ENCODE measurements around the gene DBN1. TPM values are rescaled to one million over a fixed set of nuclear protein-coding genes. Genes with fewer than 3 reads are reported as not detected.

The DBN1 gene
- polyA plus RNA-seq, 2 of the 4 experiments (the other 2 are of a cell fraction), result 47.7 to 107 TPM

GRCh38 chr5:177457852-177458681 lies 15.4 kb downstream of the DBN1 start:
- Histone ChIP-seq H3K4me3 (no peak overlapping the region), H3K27ac (no peak overlapping the region), H3K9me3 (no peaks in the 10 kb centered on the region), H3K4me2 (no peak overlapping the region), H3K4me1 (peaks cover 10% of the 10 kb centered on the region)
- DNase-seq (ENCODE audit: low read depth in 1 of 2, low spot score in 1 of 2), result no peak
- CTCF ChIA-PET, result interaction anchor here (1.2 to 25.5 kb wide), 11 partner anchors 10 to 344 kb away, joined by 3 to 871 read pairs (median 13); partner anchors contain the start of genes DBN1, F12, GRK6 and PDLIM7
- TF ChIP-seq MYC (IDR thresholded peaks at IDR 0.05; ENCODE audit: borderline replicate concordance, low read length) (no peak), CTCF (IDR thresholded peaks at IDR 0.05) (no peak), RFX5 (IDR thresholded peaks at IDR 0.05) (no peak)
- no peak for ATAC-seq
- WGBS (ENCODE audit: missing lambda C conversion rate), result 79% methylated on average over 7 of the region's 20 CpGs
- no peak for FAIRE-seq
- POLR2A ChIA-PET, result interaction anchor here (0.6 to 1.0 kb wide), 2 partner anchors 32 to 39 kb away, joined by 3 read pairs; partner anchors contain the start of genes GRK6 and PDLIM7

- CTCF ChIA-PET, result interaction anchor here (0.6 to 25.5 kb wide), 15 partner anchors 9 to 198 kb away, joined by 3 to 871 read pairs (median 7); partner anchors contain the start of genes DBN1, F12, GRK6 and PDLIM7
- no peak overlapping the region for H3K27ac ChIP-seq
Observed at GRCh38 chr5:177456976-177457851, 16.2 kb downstream of the DBN1 start.

GRCh38 chr5:177456591-177456964 lies 16.9 kb downstream of the DBN1 start:
- no peaks in the 10 kb centered on the region for H3K9me3 ChIP-seq
- H3K27ac ChIP-seq, result peak overlapping the region in 1 of 2 experiments; percentile 22; a peak in 1 of 6 replicates
- ChIA-PET POLR2A (interaction anchor here (1.1 kb wide), 1 partner anchor 41 kb away, joined by 4 read pairs; the partner anchor contains the start of gene PDLIM7), CTCF (interaction anchor here (0.6 to 25.5 kb wide), 14 partner anchors 9 to 197 kb away, joined by 3 to 871 read pairs (median 7); partner anchors contain the start of genes DBN1, F12, GRK6 and PDLIM7)
- H3K4me3 ChIP-seq, result no peak overlapping the region
- 33% methylated on average over 12 of the region's 12 CpGs for WGBS (ENCODE audit: missing lambda C conversion rate)
- FAIRE-seq (no peak), DNase-seq (ENCODE audit: low read depth in 1 of 2, low spot score in 1 of 2) (no peak), ATAC-seq (no peak)
- H3K4me1 ChIP-seq, result peaks cover 10% of the 10 kb centered on the region
- TF ChIP-seq CEBPB (IDR thresholded peaks at IDR 0.05) (no peak), USF2 (IDR thresholded peaks at IDR 0.05) (no peak), RFX5 (IDR thresholded peaks at IDR 0.05) (no peak), BHLHE40 (IDR thresholded peaks at IDR 0.05; ENCODE audit: low read depth, low read length) (no peak), NR3C1 (IDR thresholded peaks at IDR 0.05) (no peak), RCOR1 (IDR thresholded peaks at IDR 0.05; ENCODE audit: low read depth, low read length) (no peak), HOXB13 (CRISPR knock-in tag; IDR thresholded peaks at IDR 0.05; ENCODE audit: low read depth) (no peak)
- H3K4me2 ChIP-seq, result peak overlapping the region; percentile 37

More at GRCh38 chr5:177456976-177457851, 16.2 kb downstream of the DBN1 start:
- Histone ChIP-seq H3K9me3 (no peaks in the 10 kb centered on the region), H3K4me3 (no peak overlapping the region), H3K4me1 (peaks cover 10% of the 10 kb centered on the region), H3K4me2 (no peak overlapping the region)
- POLR2A ChIA-PET, result interaction anchor here (0.6 to 1.1 kb wide), 4 partner anchors 31 to 40 kb away, joined by 3 to 4 read pairs (median 3); partner anchors contain the start of genes GRK6 and PDLIM7
- 0 out of 2 replicates have a peak, but pooled peaks have one; percentile 10 for TF ChIP-seq POLR2A (IDR thresholded peaks at IDR 0.05; ENCODE audit: low read length)
- TF ChIP-seq RCOR1 (IDR thresholded peaks at IDR 0.05; ENCODE audit: low read depth, low read length), result 0 out of 2 replicates have a peak, but pooled peaks have one; percentile 79
- TF ChIP-seq TFCP2L1 (CRISPR knock-in tag; IDR thresholded peaks at IDR 0.05), result 0 out of 2 replicates have a peak, but pooled peaks have one; percentile 13
- TF ChIP-seq PBX3 (IDR thresholded peaks at IDR 0.05), result no peak
- peak; percentile 93 for TF ChIP-seq RFX5 (IDR thresholded peaks at IDR 0.05)
- no peak for TF ChIP-seq ZC3H11A (IDR thresholded peaks at IDR 0.05)
- 76% methylated on average over 23 of the region's 24 CpGs for WGBS (ENCODE audit: missing lambda C conversion rate)
- peak; percentile 92 for FAIRE-seq
- DNase-seq (ENCODE audit: low read depth in 1 of 2, low spot score in 1 of 2), result peak; percentile 98
- peak; percentile 41 to 77 for ATAC-seq

Data from A549 (cell line).